HG02642 (cell line): ENCODE measurements around the gene HIF1AN.

Experiments
- ATAC-seq: cut with Tn5 transposase; IDR thresholded peaks from one replicate; pipeline ENCODE4 v1.9.1; 2021; ENCODE audit warnings: mild to moderate bottlenecking; ENCODE audit not compliant: unreplicated experiment, poor library complexity

The HIF1AN gene

GRCh38 chr10:100535715-100536353 lies at the start of gene HIF1AN:
TSS of gene HIF1AN (plus strand) at chr10:100535943. CDS start at chr10:100535959, 16 bp downstream.
- peak; percentile 96 for ATAC-seq

- no peak for ATAC-seq
Observed at GRCh38 chr10:100487529-100487928, 48.2 kb upstream of the HIF1AN start.

DNA sequence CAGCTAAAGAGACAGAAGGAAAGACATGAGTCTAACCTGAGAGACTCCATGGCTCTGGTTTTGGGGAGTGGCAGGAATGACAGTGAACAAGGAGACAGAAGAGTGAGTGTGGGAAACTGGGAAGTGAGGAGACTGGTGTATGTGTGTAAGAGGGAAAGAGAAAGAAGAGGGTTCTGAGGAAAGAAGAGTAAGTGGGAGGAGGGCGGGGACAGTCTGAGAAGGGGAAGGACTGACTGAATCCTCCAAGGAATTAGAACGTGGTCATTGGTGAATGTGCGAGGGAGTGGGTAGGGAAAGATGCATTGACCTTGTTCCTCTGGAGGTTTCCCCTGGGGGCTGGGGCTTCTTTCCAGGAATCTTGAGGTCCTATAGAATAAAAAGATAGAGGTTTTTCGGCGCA lies 46.3 kb upstream of the HIF1AN start:
- no peak for ATAC-seq

- no peak for ATAC-seq
Observed at GRCh38 chr10:100490531-100490930, 45.2 kb upstream of the HIF1AN start.

- ATAC-seq, result no peak
Observed at GRCh38 chr10:100496567-100496966, 39.2 kb upstream of the HIF1AN start.

GRCh38 chr10:100498059-100498458 lies 37.7 kb upstream of the HIF1AN start:
- no peak for ATAC-seq

GRCh38 chr10:100501423-100501822 lies 34.3 kb upstream of the HIF1AN start:
- ATAC-seq, result no peak

- no peak for ATAC-seq
Observed at GRCh38 chr10:100502926-100503494, 32.7 kb upstream of the HIF1AN start.

DNA sequence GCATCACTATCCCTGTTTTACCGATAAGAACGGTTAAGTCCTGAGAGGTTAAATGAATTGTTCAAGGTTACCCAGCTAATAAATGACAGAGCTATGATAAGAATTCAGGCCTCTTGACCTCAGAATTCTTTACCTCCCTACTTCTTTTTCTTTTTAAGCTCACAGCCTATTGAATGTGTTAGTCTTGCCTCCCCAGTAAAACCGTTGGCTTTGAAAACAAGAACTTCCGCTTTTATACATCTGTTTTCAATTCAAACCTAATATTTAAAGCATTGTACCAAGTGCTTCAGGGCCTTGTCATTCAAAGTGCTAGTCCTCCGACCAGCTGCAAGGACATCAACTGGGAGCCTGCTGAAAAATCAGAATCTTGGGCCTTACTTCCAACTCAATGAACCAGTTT lies 31.6 kb upstream of the HIF1AN start:
- no peak for ATAC-seq

DNA sequence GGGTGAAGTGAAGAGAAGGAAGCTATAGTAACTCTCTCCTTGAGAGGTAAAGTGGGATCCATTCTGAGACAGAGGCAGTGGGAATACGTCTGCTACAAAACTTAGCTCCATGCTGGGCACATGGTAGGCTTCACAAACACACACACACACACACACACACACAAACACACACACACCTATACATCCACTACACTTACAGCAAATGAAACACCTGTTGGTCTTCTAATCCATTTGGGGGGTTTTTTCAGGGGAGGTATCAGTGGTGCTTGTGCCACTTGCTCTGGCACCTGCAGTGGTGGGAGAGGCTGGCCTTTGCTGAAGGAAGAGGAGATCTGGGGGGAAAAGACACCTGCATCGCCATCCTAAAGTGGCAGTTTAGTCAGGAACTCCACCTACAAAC lies 30.6 kb upstream of the HIF1AN start:
- no peak for ATAC-seq

DNA sequence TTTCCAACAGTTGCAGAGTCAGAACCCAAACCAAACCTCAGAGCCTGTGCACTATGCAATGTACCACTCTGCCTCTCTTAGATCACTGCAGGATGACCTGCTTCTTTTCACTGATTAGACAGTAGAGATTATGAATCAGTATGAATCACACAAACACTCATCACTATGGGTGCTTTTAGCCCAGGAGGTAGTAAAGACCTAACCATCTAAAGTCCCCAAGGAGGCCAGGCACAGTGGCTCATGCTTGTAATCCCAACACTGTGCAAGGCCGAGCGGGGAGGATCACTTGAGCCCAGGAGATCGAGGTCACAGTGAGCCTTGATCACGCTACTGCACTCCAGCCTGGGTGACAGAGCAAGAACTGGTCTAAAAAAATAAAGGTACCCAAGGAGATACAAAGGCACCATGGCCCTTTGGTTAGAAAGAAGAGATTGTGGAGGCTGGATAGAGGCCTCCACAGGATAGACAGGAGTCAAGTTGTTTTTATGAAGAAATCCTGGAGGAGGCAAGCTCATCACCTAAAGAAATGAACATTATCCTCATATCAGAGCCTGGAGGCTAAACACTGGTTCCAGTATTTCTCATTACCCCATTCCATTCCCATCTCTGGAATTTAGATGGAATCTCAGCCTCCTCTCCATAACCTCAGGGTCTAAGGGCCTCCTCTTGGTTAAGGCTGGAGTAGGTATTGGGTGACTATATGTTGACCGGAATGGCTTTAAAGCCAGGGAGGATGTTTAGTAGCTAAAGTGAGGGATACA lies 29.0 kb upstream of the HIF1AN start:
- ATAC-seq, result no peak

DNA sequence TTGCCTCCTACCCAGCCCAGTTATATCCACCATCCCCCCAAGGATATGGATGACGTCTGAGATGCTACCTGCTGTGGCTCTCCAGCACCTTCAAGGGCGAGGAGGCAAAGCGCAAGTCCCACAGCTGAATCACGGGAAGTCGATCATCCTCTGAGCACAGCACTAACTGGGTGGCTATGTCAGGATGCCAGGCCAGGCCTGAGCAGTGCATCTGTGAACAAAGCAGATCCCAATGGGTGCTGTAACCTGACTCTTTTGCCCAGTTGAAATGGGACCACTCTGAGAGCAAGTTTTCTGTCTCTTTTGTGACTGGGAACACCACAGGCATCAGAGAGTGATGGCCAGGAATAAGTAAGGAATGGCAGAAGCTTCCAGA lies 28.4 kb upstream of the HIF1AN start:
- no peak for ATAC-seq

DNA sequence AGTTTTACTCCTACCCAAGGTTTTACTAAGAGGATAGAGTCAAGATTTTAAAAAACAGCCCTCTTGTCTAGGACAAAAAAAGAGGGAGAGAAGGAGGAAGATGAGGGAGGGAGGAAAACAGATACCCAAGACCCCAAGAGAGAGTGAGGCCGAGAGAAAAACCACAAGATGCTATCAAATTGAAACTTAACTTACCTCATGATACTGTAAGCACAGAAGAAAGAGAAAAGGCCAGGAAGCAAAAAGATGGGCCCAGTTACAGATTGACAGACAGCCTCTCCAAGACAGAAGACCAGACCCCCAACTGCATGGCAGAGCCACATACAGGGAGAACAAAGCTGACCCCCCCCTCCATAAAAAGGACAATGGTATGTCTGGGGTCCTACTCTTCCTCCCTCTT lies 27.5 kb upstream of the HIF1AN start:
- ATAC-seq, result no peak

GRCh38 chr10:100508691-100509150 lies 27.0 kb upstream of the HIF1AN start:
- peak; percentile 36 for ATAC-seq

GRCh38 chr10:100509241-100509840 lies 26.4 kb upstream of the HIF1AN start:
- ATAC-seq, result no peak

GRCh38 chr10:100510533-100511308 lies 25.0 kb upstream of the HIF1AN start:
- no peak for ATAC-seq

GRCh38 chr10:100515612-100516011 lies 20.1 kb upstream of the HIF1AN start:
- ATAC-seq, result no peak

DNA sequence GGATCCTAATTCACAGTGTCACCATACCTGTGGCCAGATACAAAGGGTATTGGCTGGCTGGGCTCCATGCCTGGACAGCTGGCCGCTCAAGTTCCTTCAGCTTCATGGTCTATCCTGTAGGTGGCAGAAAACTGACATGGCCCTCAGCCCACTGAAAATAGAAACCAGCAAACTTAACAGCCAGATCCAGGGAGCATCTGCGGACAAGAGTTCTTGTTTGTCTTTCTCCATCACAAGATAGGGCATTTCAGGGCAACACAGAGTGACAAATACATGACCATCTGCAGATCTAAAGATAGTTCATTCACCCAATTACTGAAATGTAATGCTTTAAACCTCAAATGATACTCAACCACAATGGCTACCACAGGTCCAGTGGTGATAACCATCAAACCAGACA lies 18.9 kb upstream of the HIF1AN start:
- ATAC-seq, result no peak

DNA sequence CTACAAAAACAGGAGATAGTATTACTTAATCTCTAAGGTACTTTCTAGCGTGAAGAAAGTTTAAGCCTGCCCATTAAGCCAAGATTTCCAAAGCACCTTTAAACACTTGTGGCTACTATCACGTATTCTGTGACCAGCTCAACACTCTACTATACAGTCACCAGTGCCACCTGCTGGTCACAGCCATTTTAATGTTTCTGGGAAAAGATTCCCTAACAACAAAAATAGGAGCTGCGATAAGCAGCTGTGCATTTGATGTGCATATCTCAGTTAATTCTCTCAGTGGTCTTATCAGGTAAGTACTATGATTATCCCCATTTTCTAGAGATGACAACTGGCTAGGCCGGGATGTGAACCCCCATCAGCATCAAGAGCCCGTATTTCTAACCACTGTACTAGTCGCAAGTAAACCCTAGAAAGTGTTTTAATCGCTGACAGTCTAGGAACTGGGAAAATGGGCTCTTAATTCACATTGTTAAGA lies 16.9 kb upstream of the HIF1AN start:
- ATAC-seq, result no peak

GRCh38 chr10:100519311-100520051 lies 16.3 kb upstream of the HIF1AN start, which contains the start of gene SEC31B:
TSS of gene SEC31B (minus strand) at chr10:100519861. CDS start at chr10:100516952, 2,909 bp downstream.
- ATAC-seq, result no peak
